Spleen (tissue), 11 donors: ENCODE measurements around the gene MCCC1. TPM values are rescaled to one million over a fixed set of nuclear protein-coding genes. Genes with fewer than 3 reads are reported as not detected.
"Not testable (repeated sequence)": the region's sequence is repeated elsewhere in the genome, so short reads cannot be mapped to it uniquely, and the experiment has no call there.

Experiments used
- DNase-seq: peaks from one replicate; pipeline ENCODE4 v3.0.0-alpha.2; 2020
- H3K27ac ChIP-seq, 8 donors: fragments of 200-600 bp; sonication (generic) in 7 of 8; 1 replicate in 4 of 8; 2 replicates in 4 of 8; pipeline versions ENCODE4 v1.5.0 to v1.8.0; 2016 to 2021; ENCODE audit warnings: inconsistent platforms in 4 of 8, mild to moderate bottlenecking in 4 of 8, moderate library complexity in 1 of 8
- H3K27me3 ChIP-seq, 7 donors: fragments of 200-600 bp; sonication (generic) in 6 of 7; replicated peaks in 1 of 7; 1 replicate in 4 of 7; 2 replicates in 3 of 7; pipeline versions ENCODE4 v1.5.0 to v1.8.0; 2016 to 2021; ENCODE audit warnings: inconsistent platforms in 3 of 7, mild to moderate bottlenecking in 1 of 7
- H3K36me3 ChIP-seq, 6 donors: fragments of 200-600 bp; sonication (generic) in 5 of 6; 1 replicate in 4 of 6; 2 replicates in 2 of 6; pipeline versions ENCODE4 v1.5.0 to v1.8.0; 2016 to 2021; ENCODE audit warnings: inconsistent platforms in 2 of 6
- H3K4me1 ChIP-seq, 6 donors: fragments of 200-600 bp; sonication (generic) in 5 of 6; 1 replicate in 3 of 6; 2 replicates in 3 of 6; pipeline versions ENCODE4 v1.5.0 to v1.8.0; 2016 to 2021; ENCODE audit warnings: inconsistent platforms in 3 of 6
- H3K4me3 ChIP-seq, 8 donors: fragments of 200-600 bp; sonication (generic) in 7 of 8; 1 replicate in 4 of 8; 2 replicates in 4 of 8; pipeline versions ENCODE4 v1.5.0 to v1.8.0; 2016 to 2021; ENCODE audit warnings: inconsistent platforms in 4 of 8, mild to moderate bottlenecking in 4 of 8, moderate library complexity in 2 of 8
- H3K9me3 ChIP-seq, 8 donors: fragments of 200-600 bp; sonication (generic) in 7 of 8; 1 replicate in 4 of 8; 2 replicates in 4 of 8; pipeline versions ENCODE4 v1.5.0 to v1.8.0; 2016 to 2021; ENCODE audit warnings: inconsistent platforms in 4 of 8
- POLR2A ChIP-seq, 3 donors: fragments of 450-650 bp; IDR thresholded peaks; one replicate each; pipeline ENCODE4 v1.5.1; 2017; ENCODE audit warnings: antibody characterized with exemption in 3 of 3, mild to moderate bottlenecking in 1 of 3
- POLR2AphosphoS5 ChIP-seq, 3 donors: sonication (generic); formaldehyde crosslinking; IDR thresholded peaks; one replicate each; pipeline ENCODE4 v1.5.1; 2017; ENCODE audit warnings: antibody characterized with exemption in 3 of 3
- WGBS, 5 donors: extraction: QIAGEN DNeasy Blood & Tissue Kit in 3 of 5; methylation state at CpG; one replicate each; pipeline versions ENCODE4 v1.1.5 to v1.1.7; 2013 to 2018; 5-methylcytosine and 5-hydroxymethylcytosine counted together
- intact Hi-C: fragments of 100-400 bp; cut with DNase I; formaldehyde crosslinking; loops from one replicate; pipeline ENCODE4 v1.15.0; 2023; ENCODE audit warnings: low total_unique reads
- polyA plus RNA-seq, 3 donors: library from polyadenylated mRNA; stranded (reverse); fragments of 200-250 nt; gene quantifications; one replicate each; pipeline ENCODE4 v1.2.1, GENCODE V29; 2013
- total RNA-seq, 7 donors: library from RNA; depleted of rRNA in 3 of 7; stranded (reverse); fragments of >200 nt in 3 of 7; fragmentation: NEBNext Ultra II Directional in 4 of 7; extraction: Animal tissue kit (Norgen Biotek cat#: 25700) in 4 of 7; gene quantifications; one replicate each; pipeline versions ENCODE4 v1.1.0 to v1.2.1, GENCODE V29; 2016 to 2021
- TF ChIP-seq, protein P1 (sequence below), 11 experiments: fragments of 200-600 bp in 7 of 11; fragments of 450-650 bp in 4 of 11; sonication (generic) in 4 of 11; IDR thresholded peaks in 8 of 11; conservative IDR thresholded peaks in 3 of 11; 1 replicate in 7 of 11; 2 replicates in 4 of 11; pipeline versions ENCODE4 v1.4.0 to v1.8.0; 2016 to 2021; ENCODE audit warnings: antibody characterized with exemption in 11 of 11, inconsistent platforms in 4 of 11, mild to moderate bottlenecking in 1 of 11
- donor health status: healthy with polysubstance abuse.
- donor health status: DM: no; HTN: no; CAD: no; lungs with moderate emphysema.
- donor health status: DM: no; HTN: no; CAD: no.
- donor health status: Bipolar disorder and iron deficiency.
- donor health status: healthy.
- donor health status: DM: no; HTN: no; CAD: no.
- donor health status: DM: yes; HTN: yes; CAD: no.

MCCC1 gene
- total and polyA plus RNA-seq, 10 donors, result 18.6 to 96.1 (median 28.7) TPM

DNA sequence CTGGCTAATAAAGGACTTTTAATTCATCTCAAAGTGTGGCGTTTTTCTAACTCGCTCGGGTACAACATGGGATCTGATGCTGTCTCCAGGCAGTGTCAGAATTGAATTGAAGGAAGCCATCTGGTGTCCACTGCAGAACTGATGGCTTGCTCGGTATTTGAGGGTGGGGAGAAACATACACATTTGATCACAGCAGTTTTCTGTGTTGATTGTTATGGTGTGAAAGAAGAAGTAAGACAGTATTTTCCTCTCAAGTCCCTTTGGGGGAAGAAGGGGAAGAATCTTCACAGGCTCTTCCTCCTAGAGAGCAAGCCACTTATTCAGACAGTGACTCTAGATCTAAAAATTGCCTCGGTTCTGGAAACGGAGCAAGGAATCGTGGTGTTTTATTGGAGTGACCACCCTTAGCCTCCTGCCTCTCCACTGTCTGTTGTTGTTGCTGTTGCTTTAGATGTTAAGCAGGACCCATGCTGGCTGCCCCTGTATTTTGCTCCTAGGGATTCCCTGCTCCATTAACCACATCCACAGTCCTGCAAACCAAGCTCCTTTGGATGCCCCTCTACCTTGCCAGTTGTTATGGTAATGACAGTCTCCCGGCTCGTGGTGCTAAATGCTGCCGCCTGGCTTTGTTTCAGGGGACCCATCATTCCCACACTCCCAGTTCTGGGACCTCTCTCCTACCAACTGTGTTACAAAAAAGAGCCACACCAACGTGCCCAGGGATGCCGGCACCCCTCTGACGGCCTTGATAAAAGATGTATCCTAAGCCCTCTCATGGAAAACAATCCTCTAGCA is 15.3 kb upstream of the MCCC1 start:
- TF ChIP-seq POLR2AphosphoS5 (IDR thresholded peaks at IDR 0.05) (no peak), POLR2A (IDR thresholded peaks at IDR 0.05) (no peak)
- TF ChIP-seq, protein P1, sequence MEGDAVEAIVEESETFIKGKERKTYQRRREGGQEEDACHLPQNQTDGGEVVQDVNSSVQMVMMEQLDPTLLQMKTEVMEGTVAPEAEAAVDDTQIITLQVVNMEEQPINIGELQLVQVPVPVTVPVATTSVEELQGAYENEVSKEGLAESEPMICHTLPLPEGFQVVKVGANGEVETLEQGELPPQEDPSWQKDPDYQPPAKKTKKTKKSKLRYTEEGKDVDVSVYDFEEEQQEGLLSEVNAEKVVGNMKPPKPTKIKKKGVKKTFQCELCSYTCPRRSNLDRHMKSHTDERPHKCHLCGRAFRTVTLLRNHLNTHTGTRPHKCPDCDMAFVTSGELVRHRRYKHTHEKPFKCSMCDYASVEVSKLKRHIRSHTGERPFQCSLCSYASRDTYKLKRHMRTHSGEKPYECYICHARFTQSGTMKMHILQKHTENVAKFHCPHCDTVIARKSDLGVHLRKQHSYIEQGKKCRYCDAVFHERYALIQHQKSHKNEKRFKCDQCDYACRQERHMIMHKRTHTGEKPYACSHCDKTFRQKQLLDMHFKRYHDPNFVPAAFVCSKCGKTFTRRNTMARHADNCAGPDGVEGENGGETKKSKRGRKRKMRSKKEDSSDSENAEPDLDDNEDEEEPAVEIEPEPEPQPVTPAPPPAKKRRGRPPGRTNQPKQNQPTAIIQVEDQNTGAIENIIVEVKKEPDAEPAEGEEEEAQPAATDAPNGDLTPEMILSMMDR (IDR thresholded peaks at IDR 0.05 in 8 of 11, conservative IDR thresholded peaks at IDR 0.05 in 3 of 11), result no peak
- WGBS, 5 donors, result 47 to 64% (median 54%) methylated on average over 13 of the region's 13 CpGs
- DNase-seq, result no peak

DNA sequence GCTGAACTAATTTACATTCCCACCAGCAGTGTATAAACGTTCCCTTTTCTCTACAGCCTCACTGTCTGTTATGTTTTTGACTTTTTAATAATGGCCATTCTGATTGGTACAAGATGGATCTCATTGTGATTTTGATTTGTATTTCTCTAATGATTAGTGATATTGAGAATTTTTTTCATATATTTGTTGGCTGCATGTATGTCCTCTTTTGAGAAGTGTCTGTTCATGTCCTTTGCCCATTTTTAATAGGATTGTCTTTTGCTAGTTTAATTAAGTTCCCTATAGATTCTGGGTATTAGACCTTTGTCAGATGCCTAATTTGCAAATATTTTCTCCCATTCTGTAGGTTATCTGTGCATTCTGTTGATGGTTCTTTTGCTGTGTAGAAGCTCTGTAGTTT is 10.6 kb upstream of the MCCC1 start:
- H3K4me3 ChIP-seq, intact Hi-C loops, H3K36me3 ChIP-seq, H3K27me3 ChIP-seq, H3K27ac ChIP-seq, DNase-seq: not testable (repeated sequence)
- H3K4me1 ChIP-seq, result peaks cover 0 to 28% (median 17%) of the 10 kb centered on the region in 6 donors
- WGBS, 5 donors, result 70 to 94% (median 79%) methylated on average over 1 of the region's 1 CpG
- peaks cover 0 to 15% (median 6%) of the 10 kb centered on the region in 8 donors for H3K9me3 ChIP-seq

More for the DNA sequence above, 15.3 kb upstream of the MCCC1 start:
- intact Hi-C loops, result no loop called here
- Histone ChIP-seq H3K27ac (no peak overlapping the region), H3K36me3 (no peaks in the 10 kb centered on the region), H3K9me3 (peaks cover 0 to 14% (median 5%) of the 10 kb centered on the region in 8 donors), H3K27me3 (peaks cover 0 to 45% (median 0%) of the 10 kb centered on the region in 7 donors), H3K4me1 (peaks cover 3 to 38% (median 28%) of the 10 kb centered on the region in 6 donors), H3K4me3 (no peak overlapping the region)

DNA sequence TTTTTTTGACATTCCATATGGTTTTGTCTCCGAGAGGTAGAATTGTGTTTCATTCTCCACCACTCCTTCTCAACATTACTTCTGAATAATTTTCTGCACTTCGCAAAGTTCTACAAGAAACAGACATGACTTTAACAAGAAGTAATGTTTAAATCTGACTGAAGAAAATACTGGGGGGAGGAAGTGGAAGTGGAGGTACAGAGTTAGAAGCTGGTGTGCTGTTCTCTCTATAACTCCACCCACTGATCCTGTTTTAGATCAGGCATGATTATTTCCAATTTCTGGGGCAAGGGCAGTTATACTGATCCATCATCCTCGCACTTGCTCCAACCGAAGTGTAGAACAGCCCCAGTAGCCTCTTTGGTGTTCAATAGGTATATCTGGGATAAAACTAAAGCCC is 9.2 kb upstream of the MCCC1 start:
- intact Hi-C loops, result no loop called here
- peaks cover 0 to 14% (median 8%) of the 10 kb centered on the region in 6 donors for H3K4me1 ChIP-seq
- H3K9me3 ChIP-seq, result peaks cover 0 to 15% (median 6%) of the 10 kb centered on the region in 8 donors
- H3K27me3 ChIP-seq, result no peaks in the 10 kb centered on the region
- H3K4me3 ChIP-seq, result no peak overlapping the region
- H3K27ac ChIP-seq, result peak overlapping the region in 2 of 8 donors; percentile 26 to 51
- DNase-seq, result no peak
- H3K36me3 ChIP-seq, result no peaks in the 10 kb centered on the region
- TF ChIP-seq POLR2A (IDR thresholded peaks at IDR 0.05) (no peak), POLR2AphosphoS5 (IDR thresholded peaks at IDR 0.05) (no peak)
- TF ChIP-seq, protein P1 (IDR thresholded peaks at IDR 0.05 in 8 of 11, conservative IDR thresholded peaks at IDR 0.05 in 3 of 11), result no peak
- WGBS, 5 donors, result 82 to 92% (median 87%) methylated on average over 4 of the region's 4 CpGs

DNA sequence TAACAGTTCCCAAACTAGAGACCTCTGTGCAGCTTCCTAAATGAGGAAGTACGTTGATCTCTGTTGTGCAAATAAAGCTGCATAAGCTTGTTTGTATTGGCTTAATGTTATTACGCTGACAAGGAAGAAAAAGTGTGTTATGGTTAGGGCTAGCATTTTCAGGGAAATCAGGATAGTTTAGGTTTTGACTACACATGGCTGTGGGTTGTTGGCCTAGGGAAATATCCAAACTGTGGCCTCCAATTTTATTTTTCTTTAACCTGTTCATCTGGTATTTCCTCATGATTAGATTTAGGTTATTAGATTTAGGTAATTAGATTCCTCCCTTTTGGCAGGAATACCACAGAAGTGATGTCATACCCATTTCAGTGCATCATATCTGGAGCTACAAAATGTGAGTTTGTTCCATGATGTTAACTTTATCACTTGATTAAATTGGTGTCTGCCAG is 8.7 kb upstream of the MCCC1 start:
- Histone ChIP-seq H3K9me3 (peaks cover 0 to 15% (median 6%) of the 10 kb centered on the region in 8 donors), H3K4me3 (no peak overlapping the region), H3K27ac (peak overlapping the region in 2 of 8 donors; percentile 26 to 51), H3K27me3 (no peaks in the 10 kb centered on the region), H3K36me3 (no peaks in the 10 kb centered on the region), H3K4me1 (peaks cover 0 to 14% (median 8%) of the 10 kb centered on the region in 6 donors)
- TF ChIP-seq, protein P1 (IDR thresholded peaks at IDR 0.05 in 8 of 11, conservative IDR thresholded peaks at IDR 0.05 in 3 of 11), result no peak
- TF ChIP-seq POLR2A (IDR thresholded peaks at IDR 0.05), result no peak
- no peak for TF ChIP-seq POLR2AphosphoS5 (IDR thresholded peaks at IDR 0.05)
- DNase-seq, result no peak
- intact Hi-C loops, result no loop called here
- WGBS, 5 donors, result 21 to 42% (median 33%) methylated on average over 2 of the region's 2 CpGs

DNA sequence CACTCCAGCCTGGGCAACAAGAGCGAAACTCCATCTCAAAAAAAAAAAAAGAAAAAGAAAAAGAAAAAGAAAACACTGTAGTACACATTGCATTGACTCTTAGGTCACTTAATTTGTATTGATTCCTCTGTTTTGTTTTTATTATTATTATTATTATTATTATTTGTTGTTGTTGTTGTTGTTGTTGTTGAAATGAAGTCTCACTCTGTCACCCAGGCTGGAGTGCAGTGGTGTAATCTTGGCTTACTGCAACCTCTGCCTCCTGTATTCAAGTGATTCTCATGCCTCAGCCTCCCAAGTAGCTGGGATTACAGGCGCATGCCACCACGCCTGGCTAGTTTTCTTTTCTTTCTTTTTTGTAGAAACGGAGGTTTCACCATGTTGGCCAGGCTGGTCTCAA is 8.1 kb upstream of the MCCC1 start:
- H3K4me3 ChIP-seq, intact Hi-C loops, H3K27ac ChIP-seq, H3K27me3 ChIP-seq, DNase-seq, H3K36me3 ChIP-seq: not testable (repeated sequence)
- Histone ChIP-seq H3K9me3 (peaks cover 0 to 15% (median 6%) of the 10 kb centered on the region in 8 donors), H3K4me1 (peaks cover 0 to 14% (median 8%) of the 10 kb centered on the region in 6 donors)
- 89 to 100% (median 92%) methylated on average over 4 of the region's 4 CpGs for WGBS, 5 donors
